HG03280 (cell line): ENCODE measurements around the gene USP7.
A peak's percentile ranks its signal among the peaks of the same experiment; 100 is the strongest.

Experiments used
- ATAC-seq: cut with Tn5 transposase; IDR thresholded peaks from one replicate; pipeline ENCODE4 v1.9.1; 2021; ENCODE audit warnings: mild to moderate bottlenecking, moderate library complexity; ENCODE audit not compliant: unreplicated experiment

Gene USP7

DNA sequence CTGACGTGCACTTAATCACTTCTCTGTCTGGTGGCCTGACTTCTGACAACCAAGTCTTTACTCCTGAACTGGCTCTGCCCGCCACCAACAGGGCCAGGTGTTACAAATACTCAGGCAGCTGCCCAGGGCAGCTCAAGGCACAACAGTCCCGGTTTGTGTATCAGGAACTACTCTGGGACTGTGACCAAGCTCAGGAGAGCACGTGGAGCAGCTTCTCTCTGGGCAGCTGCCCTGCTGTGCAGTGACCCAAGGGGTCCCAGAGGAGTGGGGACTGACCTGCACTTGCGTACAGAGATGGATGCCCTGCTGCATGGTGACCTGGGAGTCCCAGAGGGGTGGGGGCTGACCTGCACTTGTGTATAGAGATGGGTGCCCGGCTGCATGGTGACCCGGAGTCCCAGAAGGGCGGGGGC lies 59.7 kb downstream of the USP7 start:
- no peak for ATAC-seq

DNA sequence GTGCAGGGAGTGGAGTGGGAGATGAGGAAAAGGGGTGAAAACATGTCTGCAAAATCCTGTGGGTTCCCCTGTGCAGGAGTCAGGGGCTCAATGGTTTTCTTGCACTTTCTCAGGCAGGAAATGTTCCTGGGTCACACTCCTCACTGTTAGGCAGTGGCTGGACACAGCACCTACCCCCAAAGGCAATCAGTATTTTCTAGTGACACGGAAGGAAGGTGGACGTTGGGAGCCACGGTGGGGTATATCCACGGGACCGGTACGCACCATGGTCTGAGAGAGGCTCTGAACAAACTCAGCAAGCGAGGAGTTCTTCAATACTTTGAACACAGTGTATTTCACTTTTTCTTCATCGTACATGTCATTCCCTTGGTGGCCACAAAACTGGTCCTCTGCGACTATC lies 60.7 kb downstream of the USP7 start:
- ATAC-seq, result no peak

DNA sequence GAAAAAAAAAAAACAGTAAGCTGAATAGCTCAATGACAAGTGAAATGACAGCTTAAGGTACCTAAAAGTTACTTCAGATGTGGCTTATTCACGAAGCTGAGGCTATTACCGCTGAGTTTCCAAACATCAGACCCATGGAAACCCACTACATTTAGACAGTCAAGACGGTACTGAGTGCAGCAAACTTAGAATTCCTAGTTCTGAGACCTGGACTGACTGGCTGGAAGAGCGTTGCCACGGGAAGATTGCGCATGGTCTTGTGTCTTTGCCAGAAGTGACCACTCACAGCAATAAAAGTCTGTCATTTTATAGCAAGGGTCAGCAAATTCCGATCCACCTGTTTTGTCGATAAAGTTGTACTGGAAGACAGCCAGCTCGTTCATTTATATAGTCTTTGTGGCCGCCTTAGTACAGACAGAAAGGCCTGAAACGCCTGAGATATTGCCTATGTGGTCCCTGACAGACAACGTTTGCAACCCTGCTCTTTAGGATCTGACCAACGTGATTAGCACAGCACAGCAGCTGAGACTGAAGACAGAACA lies 62.3 kb downstream of the USP7 start:
- no peak for ATAC-seq

DNA sequence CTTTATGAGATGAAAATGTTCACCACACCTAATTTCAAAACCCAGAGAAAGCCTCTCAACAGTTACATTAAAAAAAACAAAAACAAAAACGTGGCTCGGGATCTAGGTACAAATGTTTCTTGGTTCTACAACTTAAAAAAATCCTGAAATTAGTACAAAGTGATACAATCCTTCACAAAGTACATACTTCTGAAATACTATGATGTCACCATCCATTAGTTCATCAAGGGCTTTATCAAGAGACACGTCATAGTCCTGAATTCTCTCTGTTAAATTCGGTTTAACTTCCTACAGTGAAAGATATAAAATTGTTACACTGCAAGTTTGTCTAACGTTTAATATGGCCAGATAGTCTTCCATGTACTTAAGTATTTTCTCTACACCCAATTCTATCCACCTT lies 63.4 kb downstream of the USP7 start:
- ATAC-seq, result no peak

DNA sequence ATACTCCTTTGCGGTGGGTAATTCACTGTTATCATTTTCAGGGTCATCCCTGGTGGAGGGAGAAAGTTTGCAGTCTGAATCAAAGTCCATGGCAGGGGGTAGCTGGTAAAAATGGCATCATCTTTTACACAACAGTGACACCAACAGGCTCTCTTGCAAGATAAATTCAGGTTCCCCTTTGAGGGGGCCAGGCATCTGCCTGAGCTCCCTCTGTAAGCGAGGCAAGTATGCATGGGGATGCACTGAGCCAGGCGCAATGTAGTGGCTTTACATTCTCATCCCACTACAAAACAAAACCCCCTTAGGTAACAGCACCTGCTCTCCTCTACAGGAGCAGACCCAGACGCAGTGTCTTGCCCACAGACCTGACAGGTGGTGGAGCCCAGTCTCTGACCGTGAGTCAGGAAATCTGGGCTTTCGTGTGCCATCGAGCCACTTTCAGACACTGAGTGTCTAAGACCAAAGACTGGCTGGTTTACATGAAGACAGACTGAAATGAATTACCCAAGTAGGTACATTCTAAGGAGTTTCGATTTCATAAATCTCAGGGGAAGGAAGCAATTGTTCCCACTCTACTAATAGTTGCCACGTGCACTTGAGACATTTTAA lies 63.9 kb downstream of the USP7 start:
- ATAC-seq, result no peak

DNA sequence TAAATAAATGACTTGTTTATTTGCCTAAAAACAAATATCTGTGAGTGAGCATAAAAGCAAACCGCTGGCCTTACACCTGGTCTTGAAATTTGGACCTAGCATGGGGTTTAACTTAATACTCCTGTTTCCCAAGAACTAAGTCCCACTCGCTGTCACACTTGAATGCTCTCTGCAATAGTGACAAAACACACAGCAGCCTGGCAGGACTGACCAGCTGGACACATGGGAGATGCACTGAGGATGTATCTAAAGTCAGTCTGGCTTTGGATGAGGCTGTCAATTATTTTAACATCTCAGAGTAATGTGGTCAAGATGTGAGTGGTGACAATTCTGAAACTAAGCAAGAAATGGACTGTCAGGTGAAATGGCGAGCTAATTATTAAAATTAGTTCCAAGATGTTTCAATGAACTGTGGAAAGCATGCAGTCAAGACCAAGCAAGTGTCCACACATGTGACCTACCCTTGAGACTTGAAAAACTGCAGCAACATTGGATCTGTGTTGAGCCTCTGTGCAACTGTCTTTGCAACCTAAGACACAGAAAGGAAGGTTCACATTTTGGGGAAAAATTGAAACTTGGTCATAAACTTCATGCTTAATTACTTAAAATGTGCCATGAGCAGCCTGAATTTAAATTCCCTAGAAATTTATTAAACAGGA lies 64.9 kb downstream of the USP7 start:
- no peak for ATAC-seq

DNA sequence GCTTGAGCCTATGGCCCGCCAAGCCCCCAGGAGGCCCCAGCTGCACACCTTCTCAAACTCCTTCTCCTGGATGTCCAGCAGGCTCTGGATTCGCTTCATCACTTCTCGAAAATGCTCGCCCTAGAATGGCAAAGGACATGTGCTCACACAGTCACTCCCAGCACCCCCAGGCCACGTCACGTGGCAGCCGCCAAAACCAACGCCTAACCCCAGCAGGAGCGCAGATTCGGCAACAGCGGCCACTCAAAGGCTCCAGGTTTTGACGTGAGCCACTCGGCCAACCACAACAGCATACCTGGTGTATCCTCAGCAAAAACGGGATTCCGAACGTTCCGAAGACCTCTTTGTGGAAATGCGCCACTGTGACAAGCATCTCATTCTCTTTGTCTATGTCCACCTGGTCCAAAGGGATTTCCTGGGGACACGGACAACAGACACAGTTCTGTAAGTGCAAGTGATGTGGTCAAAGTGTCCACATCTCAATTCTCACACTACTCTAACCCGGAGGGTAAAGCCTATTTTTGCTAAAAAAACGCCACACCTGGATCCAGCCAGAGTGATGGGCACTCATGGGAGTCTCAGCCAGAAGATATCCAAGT lies 68.9 kb downstream of the USP7 start:
- no peak for ATAC-seq

DNA sequence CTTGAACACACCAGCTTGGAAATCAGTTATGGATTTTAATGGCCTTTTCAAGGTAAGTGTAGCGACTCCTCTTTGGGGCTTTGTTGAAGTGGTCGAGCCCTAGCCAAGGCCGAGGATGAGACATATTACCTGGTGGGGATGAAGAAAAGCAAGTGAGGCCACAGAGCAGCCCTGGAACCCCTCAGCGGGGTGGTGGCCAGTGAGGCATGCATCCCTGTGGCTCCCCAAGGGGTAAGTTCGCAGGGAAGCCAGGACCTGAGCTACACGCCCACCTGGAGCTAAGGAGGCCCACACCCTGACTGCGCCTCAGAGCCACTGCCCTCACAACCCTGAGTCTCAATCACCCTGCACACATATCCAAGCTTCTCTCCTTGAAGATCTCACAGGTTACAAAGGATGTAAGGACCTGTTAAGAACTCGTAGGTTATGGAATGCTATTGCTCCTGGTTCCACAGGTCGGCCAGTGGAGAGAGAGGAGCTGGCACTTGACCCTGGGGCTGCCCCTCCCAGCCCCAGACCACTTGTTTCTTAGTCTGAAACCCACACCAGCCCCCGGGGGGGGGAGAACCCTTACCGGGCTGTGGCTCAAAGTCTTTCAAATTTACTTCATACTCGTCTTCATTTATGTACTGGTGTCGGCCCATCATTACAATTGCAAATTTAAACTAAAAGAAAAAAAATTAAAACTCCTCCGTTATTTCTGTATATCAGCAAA lies 69.6 kb downstream of the USP7 start:
- no peak for ATAC-seq

DNA sequence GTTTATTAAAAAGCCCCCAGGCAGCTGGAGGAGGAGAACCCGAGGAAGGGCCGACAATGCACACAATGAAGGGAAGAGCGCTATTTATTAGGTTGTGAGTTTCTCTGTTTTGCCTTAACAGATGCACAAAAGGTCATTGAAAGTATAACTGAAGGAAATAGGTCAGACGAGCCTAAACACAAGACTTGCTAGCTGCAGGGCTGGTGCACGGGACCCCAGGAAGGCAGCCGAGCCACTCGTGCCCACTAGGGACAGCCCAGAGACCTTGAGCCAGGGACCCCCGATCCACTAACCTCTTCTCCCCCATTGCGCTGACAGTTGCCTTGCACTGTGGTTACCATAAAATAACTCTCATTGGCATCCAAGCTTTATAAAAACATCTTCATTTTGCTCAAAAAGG lies 70.3 kb downstream of the USP7 start:
- no peak for ATAC-seq

DNA sequence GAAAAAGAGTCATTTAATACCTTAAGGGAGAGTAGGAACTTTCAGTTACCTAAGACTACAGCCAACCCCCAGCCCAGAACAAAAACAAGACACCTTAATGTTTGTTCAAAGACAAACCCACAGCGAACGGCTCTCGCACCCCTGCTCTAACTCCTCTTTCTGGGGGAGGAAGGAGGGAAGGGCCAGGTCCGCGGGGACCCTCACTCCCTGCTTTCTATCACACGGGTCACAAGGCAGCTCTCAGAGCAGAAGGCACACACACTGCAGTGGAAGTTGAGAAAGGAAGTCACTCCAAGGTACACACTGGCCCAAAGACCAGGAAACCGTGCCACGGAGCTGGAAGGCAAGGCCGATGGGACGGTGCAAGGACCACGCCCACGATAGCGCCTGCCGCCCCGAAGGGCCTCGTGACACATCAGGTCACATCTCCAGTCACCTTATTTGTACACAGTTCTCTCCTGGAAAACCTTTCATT lies 71.6 kb downstream of the USP7 start:
- ATAC-seq, result peak; percentile 18

DNA sequence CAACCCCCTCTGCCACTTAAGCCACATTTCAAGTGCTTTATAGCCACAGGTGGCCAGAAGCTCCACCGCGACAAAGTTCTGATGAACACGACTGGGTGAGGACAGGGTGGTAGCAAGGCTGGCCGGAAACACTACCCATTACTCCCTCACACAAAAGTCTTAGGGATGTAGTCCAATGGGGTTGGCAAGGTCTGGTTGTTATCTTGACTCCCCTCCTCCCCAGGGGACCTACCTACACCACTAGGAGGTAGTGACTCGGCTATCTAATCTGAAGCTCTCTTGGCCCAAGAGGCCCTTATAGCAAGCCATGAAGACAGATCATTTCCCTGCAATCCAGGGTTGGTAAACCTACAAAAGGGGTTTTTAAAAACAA lies 73.2 kb downstream of the USP7 start:
- ATAC-seq, result no peak

DNA sequence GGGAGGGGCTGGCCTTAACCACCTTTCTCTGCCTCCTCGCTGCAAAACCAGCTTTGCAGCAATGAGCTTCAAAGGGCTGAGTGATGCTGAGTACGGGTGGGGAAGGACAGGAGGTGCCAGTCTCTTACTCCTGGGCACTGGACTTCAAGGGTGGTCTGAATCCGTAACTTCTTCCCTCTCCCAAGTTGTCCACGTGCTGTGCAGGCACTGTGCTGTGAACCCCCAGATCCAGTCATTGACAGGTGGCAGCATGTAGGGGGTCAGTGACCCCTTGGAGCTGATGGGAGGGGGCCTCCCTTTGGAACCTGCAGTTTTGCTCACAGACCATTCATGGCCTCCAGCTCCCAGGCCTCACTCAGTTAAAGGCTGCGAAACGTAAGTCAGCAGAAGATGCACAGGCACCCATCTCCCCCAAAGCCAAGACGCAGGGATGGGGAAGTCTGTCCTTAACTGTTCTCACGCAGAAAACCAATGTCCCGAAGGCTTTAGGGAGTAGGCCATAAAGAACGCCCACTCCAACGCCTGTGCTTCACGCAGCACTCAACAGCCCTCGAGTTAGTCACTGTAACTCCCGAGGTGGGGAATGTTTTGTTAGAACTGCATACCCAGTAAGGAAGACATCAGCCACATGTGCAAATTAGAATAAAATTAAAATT lies 73.7 kb downstream of the USP7 start:
- no peak for ATAC-seq

DNA sequence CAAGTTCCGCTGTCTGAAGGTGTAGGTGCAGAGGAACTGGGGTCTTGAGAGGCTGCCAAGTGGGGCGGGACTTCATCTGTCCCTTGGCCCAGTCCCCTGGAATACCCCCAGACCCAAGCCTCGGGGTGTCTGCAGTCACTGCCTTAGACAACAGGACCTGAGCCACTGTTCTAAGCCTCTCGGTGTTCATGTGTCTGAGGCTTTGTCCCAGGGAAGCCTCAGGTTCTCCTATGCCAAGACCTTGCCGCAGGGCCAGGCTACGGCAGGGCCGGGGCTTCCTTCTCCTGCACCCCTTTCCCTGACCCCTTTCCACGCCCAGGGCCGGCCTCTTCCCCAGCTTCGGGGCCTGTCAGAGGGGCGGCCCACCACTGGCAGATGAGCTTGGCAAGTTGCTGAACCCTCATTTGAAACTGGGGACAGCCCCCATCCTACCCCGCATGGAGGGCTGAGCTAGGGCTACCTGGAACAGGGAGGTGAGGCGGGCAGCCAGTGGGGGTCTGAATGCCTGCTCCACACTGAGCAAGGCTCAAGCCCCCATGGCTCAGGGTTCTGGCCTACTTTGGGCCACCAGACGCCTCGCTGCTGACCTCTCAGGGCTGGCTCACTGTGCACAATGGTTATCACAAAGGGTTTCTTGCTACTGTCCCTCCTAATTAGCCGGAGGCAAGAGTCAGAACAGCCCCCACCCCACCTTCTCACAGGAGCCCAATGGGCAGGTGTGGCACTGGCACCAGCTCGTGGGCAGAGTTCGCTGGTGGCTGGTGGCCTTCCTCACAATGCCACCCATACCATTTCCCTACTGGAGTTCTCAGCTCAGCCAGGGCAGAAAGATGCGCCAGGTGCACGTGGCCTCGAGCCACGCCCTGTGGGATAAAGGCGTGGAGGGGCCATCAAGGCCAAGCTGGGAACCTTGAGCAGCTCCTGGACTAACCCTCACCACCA lies 74.5 kb downstream of the USP7 start:
- no peak for ATAC-seq

DNA sequence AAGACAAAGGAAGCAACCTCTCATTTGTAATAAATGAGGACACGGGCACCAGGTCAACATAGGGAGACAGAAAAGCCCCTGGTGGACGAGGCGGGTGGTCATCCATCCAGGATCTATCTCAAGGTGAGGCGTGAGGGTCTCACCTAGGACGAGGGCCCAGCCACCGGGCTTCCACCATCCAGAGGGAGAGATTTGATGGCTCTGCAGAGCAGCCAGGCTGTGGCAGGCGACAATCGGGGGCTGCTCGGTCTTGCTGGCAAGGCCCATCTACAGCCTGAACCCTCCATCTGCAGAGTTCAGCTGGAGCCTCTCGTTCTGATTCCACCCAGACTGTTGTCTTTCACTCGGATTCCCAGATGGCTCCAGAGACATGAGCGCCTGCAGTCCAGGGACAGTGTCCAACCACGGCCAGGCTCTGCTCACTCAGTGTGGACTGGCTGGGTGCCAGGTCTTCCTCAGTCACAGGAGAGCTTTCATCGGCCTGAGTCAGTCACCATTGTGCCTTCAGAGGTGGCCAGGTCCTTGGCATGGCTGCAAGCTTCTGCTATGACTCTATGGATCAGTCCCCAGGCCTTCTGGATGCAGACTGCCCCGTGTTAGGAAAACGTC lies 75.7 kb downstream of the USP7 start:
- ATAC-seq, result no peak

DNA sequence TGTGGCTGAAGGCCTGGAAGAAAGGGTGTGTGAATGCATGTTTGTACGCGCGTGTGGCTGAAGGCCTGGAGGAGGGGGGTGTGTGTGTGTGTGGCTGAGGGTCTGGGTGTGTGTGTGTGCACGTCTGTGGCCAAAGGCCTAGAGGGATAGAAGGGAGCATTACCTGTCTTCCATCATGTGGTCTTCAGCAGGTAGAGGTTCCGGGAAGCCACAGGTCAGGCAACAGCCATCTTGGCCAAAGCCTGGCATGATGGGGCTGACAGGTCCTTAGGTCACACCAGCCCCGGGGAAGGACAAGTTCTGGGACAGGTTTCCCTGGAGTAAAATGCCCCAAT lies 76.3 kb downstream of the USP7 start:
- ATAC-seq, result no peak

DNA sequence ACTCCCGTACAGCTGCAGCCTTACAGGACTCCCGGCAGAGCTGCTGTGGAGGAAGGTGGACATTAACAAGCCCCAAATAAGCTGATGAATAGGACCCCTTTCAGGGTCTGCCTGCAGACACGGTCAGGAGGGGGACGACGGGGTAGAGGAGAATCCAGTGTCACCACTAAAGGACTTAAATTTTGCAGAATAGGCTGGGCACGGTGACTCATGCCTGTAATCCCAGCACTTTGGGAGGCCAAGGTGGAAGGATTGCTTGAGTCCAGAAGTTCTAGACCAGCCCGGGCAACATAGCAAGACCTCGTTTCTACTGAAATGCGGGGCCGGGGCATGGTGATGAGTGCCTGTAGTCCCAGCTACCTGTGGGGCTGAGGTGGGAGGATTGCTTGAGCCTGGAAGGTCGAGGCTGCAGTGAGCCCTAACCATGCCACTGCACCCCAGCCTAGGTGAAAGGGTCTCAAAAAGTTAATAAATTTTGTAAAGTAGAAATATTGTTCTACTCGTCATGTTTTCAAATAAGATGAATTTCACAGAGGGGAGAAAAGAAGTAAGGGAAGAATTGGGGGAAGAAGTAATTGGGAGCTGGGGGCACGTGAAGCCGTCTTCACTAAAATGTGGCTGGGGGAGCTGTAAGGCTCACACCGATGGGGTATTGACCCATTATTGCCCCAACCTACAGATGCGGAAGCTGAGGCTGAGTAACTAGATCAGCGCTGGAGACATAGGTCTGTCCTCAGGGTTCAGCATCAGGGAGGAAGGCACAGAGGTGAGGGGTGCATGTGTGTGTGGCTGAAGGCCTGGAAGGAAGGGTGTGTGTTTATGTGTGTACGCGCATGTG lies 76.9 kb downstream of the USP7 start:
- ATAC-seq, result no peak

DNA sequence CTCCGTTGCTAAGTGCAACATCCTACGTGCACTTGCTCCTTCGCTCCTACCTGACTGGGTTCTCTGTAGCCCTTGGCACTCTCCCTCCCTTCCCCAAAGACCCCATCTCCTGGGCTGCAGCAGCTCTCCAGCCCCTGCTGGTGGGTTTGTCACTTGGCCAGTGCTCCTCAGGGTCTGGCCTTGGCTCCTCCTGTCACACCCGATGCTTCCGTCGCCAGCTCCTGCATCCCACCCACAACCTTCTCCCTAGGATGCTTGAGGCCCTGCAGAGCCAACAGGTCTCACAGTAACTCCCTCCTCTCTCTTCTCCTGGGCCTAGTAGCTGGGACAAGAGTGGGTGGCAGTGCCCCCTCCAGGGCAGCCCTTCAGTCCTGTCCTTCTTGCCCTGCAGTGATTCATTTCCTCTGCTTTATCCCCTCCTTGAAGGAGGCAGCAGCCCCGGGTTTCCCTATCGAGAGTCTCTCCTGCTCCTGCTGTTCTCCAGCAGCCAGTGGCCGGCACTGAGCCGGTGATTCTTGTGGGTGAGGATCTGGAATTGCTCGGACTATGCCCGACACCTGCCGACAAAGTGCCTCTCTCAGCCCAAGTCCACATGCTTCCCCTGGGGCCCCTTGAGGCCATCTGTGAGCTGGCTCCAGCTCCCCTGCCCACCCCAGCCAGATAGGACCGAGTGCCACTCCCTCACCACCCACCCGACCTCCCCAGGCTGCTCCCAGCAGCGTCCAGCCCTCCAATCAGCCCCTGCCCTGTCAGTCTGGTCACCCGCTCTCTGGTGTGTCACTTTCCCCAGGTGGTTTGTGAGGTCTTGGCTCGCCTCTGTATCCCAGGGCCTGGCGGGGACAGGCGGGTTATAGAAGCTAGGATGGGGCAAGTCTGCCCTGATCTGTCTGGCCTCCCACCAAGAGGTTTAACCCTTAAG lies 77.8 kb downstream of the USP7 start:
- ATAC-seq, result no peak
